HepG2 (cell line): ENCODE data around the gene TAF6. TPM values are rescaled to one million over a fixed set of nuclear protein-coding genes. Genes with fewer than 3 reads are reported as not detected.
A peak's percentile ranks its signal among the peaks of the same experiment; 100 is the strongest.

Experiments used
- ATF2 ChIP-seq: sonication (generic); formaldehyde crosslinking; IDR thresholded peaks from 2 replicates; pipeline ENCODE4 v1.4.0; 2020; ENCODE audit warnings: missing genetic modification reagents
- BCL6 ChIP-seq: IDR thresholded peaks from 2 replicates; pipeline ENCODE4 v1.6.1; 2016; ENCODE audit warnings: missing genetic modification reagents, missing compliant biosample characterization
- FOXC1 ChIP-seq: sonication (generic); formaldehyde crosslinking; IDR thresholded peaks from 2 replicates; pipeline ENCODE4 v1.8.0; 2022; ENCODE audit warnings: mild to moderate bottlenecking, missing genetic modification reagents, borderline replicate concordance
- HDAC1 ChIP-seq: sonication (generic); formaldehyde crosslinking; IDR thresholded peaks from 2 replicates; pipeline ENCODE4 v1.5.1; 2020; ENCODE audit warnings: mild to moderate bottlenecking, missing genetic modification reagents
- HOXA9 ChIP-seq: sonication (generic); formaldehyde crosslinking; IDR thresholded peaks from 2 replicates; pipeline ENCODE4 v1.8.1; 2022; ENCODE audit warnings: missing genetic modification reagents, mild to moderate bottlenecking, moderate library complexity, borderline replicate concordance
- HOXD1 ChIP-seq: sonication (generic); formaldehyde crosslinking; IDR thresholded peaks from 2 replicates; pipeline ENCODE4 v1.5.0; 2020; ENCODE audit warnings: missing genetic modification reagents
- KDM2A ChIP-seq: sonication (generic); formaldehyde crosslinking; IDR thresholded peaks from 2 replicates; pipeline ENCODE4 v1.4.0; 2020; ENCODE audit warnings: low read depth, missing genetic modification reagents, borderline replicate concordance
- KLF15 ChIP-seq: sonication (generic); formaldehyde crosslinking; IDR thresholded peaks from 2 replicates; pipeline ENCODE4 v1.8.1; 2023; ENCODE audit warnings: borderline replicate concordance, mild to moderate bottlenecking, inconsistent platforms, missing genetic modification reagents, mixed read lengths
- MEIS2 ChIP-seq: sonication (generic); formaldehyde crosslinking; IDR thresholded peaks from 2 replicates; pipeline ENCODE4 v1.9.0; 2021; ENCODE audit warnings: mild to moderate bottlenecking, missing genetic modification reagents
- MXI1 ChIP-seq: IDR thresholded peaks from 3 replicates; pipeline ENCODE4 v1.6.1; 2012; ENCODE audit warnings: low read depth, low read length, inconsistent platforms, borderline replicate concordance
- NFYC ChIP-seq: IDR thresholded peaks from 2 replicates; pipeline ENCODE4 v1.6.1; 2016; ENCODE audit warnings: missing genetic modification reagents, missing compliant biosample characterization
- PHB2 ChIP-seq: fragments of 450-650 bp; IDR thresholded peaks from 2 replicates; pipeline ENCODE4 v1.6.1; 2018; ENCODE audit not compliant: partially characterized antibody
- SIN3B ChIP-seq: fragments of 150-350 bp; IDR thresholded peaks from 2 replicates; pipeline ENCODE4 v1.6.1; 2014; ENCODE audit warnings: low read length
- ZBTB43 ChIP-seq: sonication (generic); formaldehyde crosslinking; conservative IDR thresholded peaks from 2 replicates; pipeline ENCODE4 v1.4.0; 2020; ENCODE audit warnings: missing genetic modification reagents
- ZNF24 ChIP-seq: fragments of 450-650 bp; IDR thresholded peaks from 2 replicates; pipeline ENCODE4 v1.6.1; 2017; ENCODE audit warnings: antibody characterized with exemption, mild to moderate bottlenecking
- ZNF276 ChIP-seq: sonication (generic); formaldehyde crosslinking; IDR thresholded peaks from 2 replicates; pipeline ENCODE4 v1.4.0; 2020; ENCODE audit warnings: mild to moderate bottlenecking, low read depth, missing genetic modification reagents
- ZNF761 ChIP-seq: sonication (generic); formaldehyde crosslinking; conservative IDR thresholded peaks from 2 replicates; pipeline ENCODE4 v1.4.0; 2020; ENCODE audit warnings: mild to moderate bottlenecking, missing genetic modification reagents
- ZNF816 ChIP-seq: sonication (generic); formaldehyde crosslinking; IDR thresholded peaks from 2 replicates; pipeline ENCODE4 v1.8.0; 2022; ENCODE audit warnings: missing genetic modification reagents, mild to moderate bottlenecking, borderline replicate concordance
- ZNF878 ChIP-seq: sonication (generic); formaldehyde crosslinking; IDR thresholded peaks from 2 replicates; pipeline ENCODE4 v1.8.1; 2023; ENCODE audit warnings: mild to moderate bottlenecking, missing genetic modification reagents, moderate library complexity
- polyA plus RNA-seq, 8 experiments: library from polyadenylated mRNA; depleted of rRNA in 3 of 8; stranded (reverse) in 7 of 8; unstranded in 1 of 8; fragments of >200 nt; fragmentation: Illumina TruSeq in 4 of 8; extraction: Trizol in 4 of 8; gene quantifications; 2 replicates each; pipeline versions ENCODE4 v1.2.1 to v1.2.3, GENCODE V29; 2011 to 2016; ENCODE audit warnings: low read depth in 4 of 8, missing spikeins in 1 of 8, mixed read lengths in 1 of 8; ENCODE audit not compliant: insufficient read depth in 1 of 8
- total RNA-seq, 5 experiments: library from RNA; depleted of rRNA; stranded (reverse); fragments of >200 nt; fragmentation: Illumina TruSeq; extraction: Trizol; gene quantifications; 2 replicates each; pipeline ENCODE4 v1.2.3, GENCODE V29; 2016; ENCODE audit warnings: low read depth in 1 of 5
- TF ChIP-seq, protein P1 (sequence below): sonication (generic); formaldehyde crosslinking; IDR thresholded peaks from 2 replicates; pipeline ENCODE4 v1.5.1; 2020; ENCODE audit warnings: missing genetic modification reagents, mild to moderate bottlenecking, borderline replicate concordance
- TF ChIP-seq, protein P2 (sequence below): sonication (generic); formaldehyde crosslinking; IDR thresholded peaks from 2 replicates; pipeline ENCODE4 v1.4.0; 2020; ENCODE audit warnings: missing genetic modification reagents, borderline replicate concordance

TAF6 gene
- total and polyA plus RNA-seq, 2 of the 13 experiments (the other 11 are each of a cell fraction or from before 2014, with no cell fraction given): 12.9 to 18.8 TPM

DNA sequence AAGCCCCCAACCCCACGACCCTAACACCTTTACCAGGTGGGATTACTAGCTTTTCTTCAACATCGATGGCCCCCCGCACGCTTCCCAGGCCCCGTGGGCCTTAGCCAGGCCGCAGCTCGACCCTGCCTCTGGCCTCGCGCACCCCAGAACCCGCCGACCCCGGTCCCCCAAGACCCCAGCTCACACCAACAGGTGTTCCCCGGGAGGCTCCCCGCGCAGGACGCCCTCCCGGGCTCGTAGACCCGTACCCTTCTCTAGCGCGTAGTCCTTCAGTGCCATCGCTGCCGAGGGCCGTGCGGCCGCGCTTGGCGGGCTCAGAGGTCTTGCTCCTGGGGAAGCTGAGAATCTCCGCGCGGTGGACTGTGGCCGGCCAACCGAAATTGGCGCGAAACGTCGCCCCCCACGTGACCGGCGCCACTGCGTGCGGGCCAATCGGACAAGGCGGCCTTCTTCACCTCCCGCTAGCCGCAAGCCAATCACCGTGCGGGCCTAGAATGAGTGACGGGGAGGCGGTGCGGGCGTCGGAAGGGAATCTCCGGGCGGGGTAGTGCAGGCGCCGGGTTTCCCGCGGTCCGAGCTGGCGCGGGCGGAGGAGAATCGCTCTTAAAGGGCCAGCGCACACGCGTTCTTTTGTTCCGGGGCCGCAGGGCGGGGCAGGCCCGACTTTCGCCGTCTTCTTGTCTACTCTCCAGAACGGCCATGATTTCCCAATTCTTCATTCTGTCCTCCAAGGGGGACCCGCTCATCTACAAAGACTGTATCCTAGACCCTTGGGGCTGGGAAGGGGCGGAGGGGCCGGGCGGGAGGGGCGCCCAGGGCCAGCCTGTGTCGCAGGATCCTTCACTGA lies 17.9 kb downstream of the TAF6 start, which contains the start of the genes AP4M1 and MCM7 (continued):
- TF ChIP-seq MEIS2 (CRISPR knock-in tag): peak; percentile 30; the same call in 1 of the 2 replicates
- TF ChIP-seq, protein P1, sequence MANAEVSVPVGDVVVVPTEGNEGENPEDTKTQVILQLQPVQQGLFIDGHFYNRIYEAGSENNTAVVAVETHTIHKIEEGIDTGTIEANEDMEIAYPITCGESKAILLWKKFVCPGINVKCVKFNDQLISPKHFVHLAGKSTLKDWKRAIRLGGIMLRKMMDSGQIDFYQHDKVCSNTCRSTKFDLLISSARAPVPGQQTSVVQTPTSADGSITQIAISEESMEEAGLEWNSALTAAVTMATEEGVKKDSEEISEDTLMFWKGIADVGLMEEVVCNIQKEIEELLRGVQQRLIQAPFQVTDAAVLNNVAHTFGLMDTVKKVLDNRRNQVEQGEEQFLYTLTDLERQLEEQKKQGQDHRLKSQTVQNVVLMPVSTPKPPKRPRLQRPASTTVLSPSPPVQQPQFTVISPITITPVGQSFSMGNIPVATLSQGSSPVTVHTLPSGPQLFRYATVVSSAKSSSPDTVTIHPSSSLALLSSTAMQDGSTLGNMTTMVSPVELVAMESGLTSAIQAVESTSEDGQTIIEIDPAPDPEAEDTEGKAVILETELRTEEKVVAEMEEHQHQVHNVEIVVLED (CRISPR knock-in tag): peak; percentile 95
- TF ChIP-seq HOXA9 (CRISPR knock-in tag): peak; percentile 90
- peak; percentile 66; the same call in 1 of the 3 replicates for TF ChIP-seq MXI1
- TF ChIP-seq ZNF24: no peak
- TF ChIP-seq ZNF816: peak; percentile 54; the same call in 1 of the 2 replicates
- TF ChIP-seq ATF2 (CRISPR knock-in tag): peak; percentile 72; the same call in 1 of the 2 replicates
- peak; percentile 88 for TF ChIP-seq HDAC1 (CRISPR knock-in tag)
- TF ChIP-seq, protein P2, sequence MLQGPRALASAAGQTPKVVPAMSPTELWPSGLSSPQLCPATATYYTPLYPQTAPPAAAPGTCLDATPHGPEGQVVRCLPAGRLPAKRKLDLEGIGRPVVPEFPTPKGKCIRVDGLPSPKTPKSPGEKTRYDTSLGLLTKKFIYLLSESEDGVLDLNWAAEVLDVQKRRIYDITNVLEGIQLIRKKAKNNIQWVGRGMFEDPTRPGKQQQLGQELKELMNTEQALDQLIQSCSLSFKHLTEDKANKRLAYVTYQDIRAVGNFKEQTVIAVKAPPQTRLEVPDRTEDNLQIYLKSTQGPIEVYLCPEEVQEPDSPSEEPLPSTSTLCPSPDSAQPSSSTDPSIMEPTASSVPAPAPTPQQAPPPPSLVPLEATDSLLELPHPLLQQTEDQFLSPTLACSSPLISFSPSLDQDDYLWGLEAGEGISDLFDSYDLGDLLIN (CRISPR knock-in tag): peak; percentile 82; the same call in 1 of the 2 replicates
- TF ChIP-seq ZNF276 (CRISPR knock-in tag): no peak; the same call in 1 of the 2 replicates
- TF ChIP-seq BCL6 (CRISPR knock-in tag): 0 out of 2 replicates have a peak, but pooled peaks have one; percentile 11
- TF ChIP-seq KDM2A (CRISPR knock-in tag): peak; percentile 47
- TF ChIP-seq HOXD1 (CRISPR knock-in tag): 0 out of 2 replicates have a peak, but pooled peaks have one; percentile 30
- TF ChIP-seq KLF15 (CRISPR knock-in tag): peak; percentile 47; the same call in 1 of the 2 replicates
- no peak for TF ChIP-seq PHB2
- no peak for TF ChIP-seq ZNF761 (CRISPR knock-in tag)
- peak; percentile 73; the same call in 1 of the 2 replicates for TF ChIP-seq ZNF878 (CRISPR knock-in tag)
- TF ChIP-seq NFYC (CRISPR knock-in tag): peak; percentile 95
- TF ChIP-seq ZBTB43: no peak
- peak; percentile 92 for TF ChIP-seq SIN3B
- no peak for TF ChIP-seq FOXC1 (CRISPR knock-in tag)
